ENCODE measurements around the gene STRADB. TPM values are rescaled to one million over a fixed set of nuclear protein-coding genes. Genes with fewer than 3 reads are reported as not detected.

STRADB gene
- total RNA-seq, 2 experiments from 2014 or later, result 26.8 to 30.3 TPM

GRCh38 chr2:201448701-201449100, 2.8 kb upstream of the STRADB start:
- H3K4me3 Mint-ChIP-seq, result peak overlapping the region; percentile 63
- POLR2A ChIA-PET, result interaction anchor here (0.6 to 1.1 kb wide), 3 partner anchors 186 to 215 kb away, joined by 3 to 4 read pairs (median 3); partner anchors contain the start of gene CASP8
- DNase-seq, result peak; percentile 46
- H3K4me1 Mint-ChIP-seq (ENCODE audit: low read depth), result peaks cover 73% of the 10 kb centered on the region
- H3K27me3 Mint-ChIP-seq (ENCODE audit: low read depth), result no peaks in the 10 kb centered on the region
- peaks cover 32% of the 10 kb centered on the region for H3K36me3 Mint-ChIP-seq (ENCODE audit: low read depth)
- no peak for ATAC-seq
- no peaks in the 10 kb centered on the region for H3K9me3 Mint-ChIP-seq (ENCODE audit: insufficient read depth)
- CTCF ChIA-PET, result interaction anchor here (0.7 to 1.3 kb wide), 4 partner anchors 15 to 266 kb away, joined by 3 to 6 read pairs (median 4); partner anchors contain the start of gene CASP10
- peak overlapping the region; percentile 71 for H3K27ac Mint-ChIP-seq

GRCh38 chr2:201450954-201451291, 617 bp upstream of the STRADB start:
- POLR2A ChIA-PET, result interaction anchor here (0.7 to 3.3 kb wide), 23 partner anchors 9 to 1788 kb away, joined by 3 to 23 read pairs (median 4); partner anchors contain the start of genes ALS2, CASP8, CYP20A1 and TMEM237
- H3K4me3 Mint-ChIP-seq, result peak overlapping the region; percentile 98

GRCh38 chr2:201452058-201452921, 750 bp downstream of the STRADB start:
- Mint-ChIP-seq H3K27ac (peak overlapping the region; percentile 82), H3K36me3 (ENCODE audit: low read depth) (peaks cover 20% of the 10 kb centered on the region), H3K4me3 (peak overlapping the region; percentile 98), H3K9me3 (ENCODE audit: insufficient read depth) (no peaks in the 10 kb centered on the region), H3K27me3 (ENCODE audit: low read depth) (no peaks in the 10 kb centered on the region), H3K4me1 (ENCODE audit: low read depth) (peaks cover 54% of the 10 kb centered on the region)
- DNase-seq (no peak), ATAC-seq (peak; percentile 39)
- CTCF ChIA-PET, result interaction anchor here (0.8 to 2.7 kb wide), 18 partner anchors 9 to 551 kb away, joined by 3 to 15 read pairs (median 4); partner anchors contain the start of gene CASP10
- POLR2A ChIA-PET, result interaction anchor here (0.6 to 3.3 kb wide), 19 partner anchors 11 to 1787 kb away, joined by 3 to 23 read pairs (median 5); partner anchors contain the start of genes ALS2, CASP10, CASP8 and CYP20A1

More at GRCh38 chr2:201450954-201451291, 617 bp upstream of the STRADB start:
- no peak for DNase-seq
- H3K27me3 Mint-ChIP-seq (ENCODE audit: low read depth), result no peaks in the 10 kb centered on the region
- peaks cover 27% of the 10 kb centered on the region for H3K36me3 Mint-ChIP-seq (ENCODE audit: low read depth)
- peaks cover 68% of the 10 kb centered on the region for H3K4me1 Mint-ChIP-seq (ENCODE audit: low read depth)
- H3K9me3 Mint-ChIP-seq (ENCODE audit: insufficient read depth), result no peaks in the 10 kb centered on the region
- CTCF ChIA-PET, result interaction anchor here (0.7 to 2.7 kb wide), 13 partner anchors 10 to 549 kb away, joined by 3 to 15 read pairs (median 6); partner anchors contain the start of genes ALS2 and CASP10
- ATAC-seq, result peak; percentile 19
- peak overlapping the region; percentile 98 for H3K27ac Mint-ChIP-seq

GRCh38 chr2:201452922-201453643, 1.5 kb downstream of the STRADB start:
- ATAC-seq (no peak), DNase-seq (no peak)
- no peaks in the 10 kb centered on the region for H3K27me3 Mint-ChIP-seq (ENCODE audit: low read depth)
- peaks cover 20% of the 10 kb centered on the region for H3K36me3 Mint-ChIP-seq (ENCODE audit: low read depth)
- ChIA-PET CTCF (interaction anchor here (0.8 to 2.7 kb wide), 11 partner anchors 8 to 274 kb away, joined by 3 to 15 read pairs (median 4); no protein-coding TSS in a partner anchor), POLR2A (interaction anchor here (2.2 to 3.3 kb wide), 3 partner anchors 48 to 192 kb away, joined by 11 to 20 read pairs (median 12); partner anchors contain the start of genes CASP8 and TMEM237)
- peak overlapping the region; percentile 98 for H3K4me3 Mint-ChIP-seq
- H3K4me1 Mint-ChIP-seq (ENCODE audit: low read depth), result peaks cover 46% of the 10 kb centered on the region
- no peaks in the 10 kb centered on the region for H3K9me3 Mint-ChIP-seq (ENCODE audit: insufficient read depth)
- no peak overlapping the region for H3K27ac Mint-ChIP-seq

GRCh38 chr2:201458381-201458780, 6.8 kb downstream of the STRADB start:
- H3K9me3 Mint-ChIP-seq (ENCODE audit: insufficient read depth), result no peaks in the 10 kb centered on the region
- no peaks in the 10 kb centered on the region for H3K27me3 Mint-ChIP-seq (ENCODE audit: low read depth)
- H3K36me3 Mint-ChIP-seq (ENCODE audit: low read depth), result peaks cover 44% of the 10 kb centered on the region
- no peak for DNase-seq
- no peak for ATAC-seq
- ChIA-PET CTCF (interaction anchor here (2.2 kb wide), 1 partner anchor 226 kb away, joined by 6 read pairs; no protein-coding TSS in a partner anchor), POLR2A (no interaction called here)
- no peak overlapping the region for H3K4me3 Mint-ChIP-seq
- H3K4me1 Mint-ChIP-seq (ENCODE audit: low read depth), result peaks cover 9% of the 10 kb centered on the region
- H3K27ac Mint-ChIP-seq, result no peak overlapping the region

- DNase-seq (no peak), ATAC-seq (no peak)
- H3K27ac Mint-ChIP-seq, result no peak overlapping the region
- no peak overlapping the region for H3K4me3 Mint-ChIP-seq
- H3K4me1 Mint-ChIP-seq (ENCODE audit: low read depth), result no peaks in the 10 kb centered on the region
- H3K27me3 Mint-ChIP-seq (ENCODE audit: low read depth), result no peaks in the 10 kb centered on the region
- ChIA-PET POLR2A (no interaction called here), CTCF (interaction anchor here (1.2 kb wide), 1 partner anchor 8 kb away, joined by 4 read pairs; no protein-coding TSS in a partner anchor)
- H3K36me3 Mint-ChIP-seq (ENCODE audit: low read depth), result peaks cover 49% of the 10 kb centered on the region
- no peaks in the 10 kb centered on the region for H3K9me3 Mint-ChIP-seq (ENCODE audit: insufficient read depth)
Observed at GRCh38 chr2:201460532-201460931, 9.0 kb downstream of the STRADB start.

GRCh38 chr2:201464547-201464946, 13.0 kb downstream of the STRADB start:
- no peak for ATAC-seq
- POLR2A ChIA-PET, result no interaction called here
- no peak for DNase-seq
- H3K4me1 Mint-ChIP-seq (ENCODE audit: low read depth), result no peaks in the 10 kb centered on the region
- CTCF ChIA-PET, result interaction anchor here (1.4 kb wide), 1 partner anchor 12 kb away, joined by 3 read pairs; no protein-coding TSS in a partner anchor
- no peaks in the 10 kb centered on the region for H3K9me3 Mint-ChIP-seq (ENCODE audit: insufficient read depth)
- H3K27me3 Mint-ChIP-seq (ENCODE audit: low read depth), result no peaks in the 10 kb centered on the region
- H3K36me3 Mint-ChIP-seq (ENCODE audit: low read depth), result peaks cover 52% of the 10 kb centered on the region
- no peak overlapping the region for H3K4me3 Mint-ChIP-seq
- no peak overlapping the region for H3K27ac Mint-ChIP-seq

- POLR2A ChIA-PET, result no interaction called here
Observed at GRCh38 chr2:201465524-201465971, 14.0 kb downstream of the STRADB start.

GRCh38 chr2:201466050-201466675, 14.6 kb downstream of the STRADB start:
- no peak overlapping the region for H3K27ac Mint-ChIP-seq
- peaks cover 51% of the 10 kb centered on the region for H3K36me3 Mint-ChIP-seq (ENCODE audit: low read depth)
- no peaks in the 10 kb centered on the region for H3K9me3 Mint-ChIP-seq (ENCODE audit: insufficient read depth)
- DNase-seq (no peak), ATAC-seq (no peak)
- H3K4me3 Mint-ChIP-seq, result no peak overlapping the region
- CTCF ChIA-PET, result interaction anchor here (2.1 kb wide), 1 partner anchor 15 kb away, joined by 9 read pairs; the partner anchor contains the start of genes STRADB and TRAK2
- H3K4me1 Mint-ChIP-seq (ENCODE audit: low read depth), result no peaks in the 10 kb centered on the region
- no peaks in the 10 kb centered on the region for H3K27me3 Mint-ChIP-seq (ENCODE audit: low read depth)
- POLR2A ChIA-PET, result no interaction called here

More at GRCh38 chr2:201465524-201465971, 14.0 kb downstream of the STRADB start:
- no peak overlapping the region for H3K27ac Mint-ChIP-seq
- ATAC-seq, result no peak
- no peak for DNase-seq
- CTCF ChIA-PET, result no interaction called here
- no peak overlapping the region for H3K4me3 Mint-ChIP-seq
- H3K9me3 Mint-ChIP-seq (ENCODE audit: insufficient read depth), result no peaks in the 10 kb centered on the region
- no peaks in the 10 kb centered on the region for H3K4me1 Mint-ChIP-seq (ENCODE audit: low read depth)
- peaks cover 51% of the 10 kb centered on the region for H3K36me3 Mint-ChIP-seq (ENCODE audit: low read depth)
- no peaks in the 10 kb centered on the region for H3K27me3 Mint-ChIP-seq (ENCODE audit: low read depth)

- POLR2A ChIA-PET, result no interaction called here
- Mint-ChIP-seq H3K9me3 (ENCODE audit: insufficient read depth) (no peaks in the 10 kb centered on the region), H3K27me3 (ENCODE audit: low read depth) (no peaks in the 10 kb centered on the region), H3K27ac (no peak overlapping the region), H3K4me3 (no peak overlapping the region), H3K4me1 (ENCODE audit: low read depth) (no peaks in the 10 kb centered on the region), H3K36me3 (ENCODE audit: low read depth) (peaks cover 38% of the 10 kb centered on the region)
- CTCF ChIA-PET, result interaction anchor here (2.1 kb wide), 1 partner anchor 16 kb away, joined by 9 read pairs; the partner anchor contains the start of genes STRADB and TRAK2
- DNase-seq (no peak), ATAC-seq (no peak)
Observed at GRCh38 chr2:201467666-201468065, 16.1 kb downstream of the STRADB start.

Measured in activated CD8-positive, alpha-beta T cell treated with anti-CD3 and anti-CD28 coated beads, Interleukin-2, amount 10 ng/mL, durations not matched to agents 7 days and 5 days (primary cell).